PFSK-1 (cell line): Measurements from ENCODE around the gene DDOST. TPM values are rescaled to one million over a fixed set of nuclear protein-coding genes. Genes with fewer than 3 reads are reported as not detected.

Experiments
- FOXP2 ChIP-seq: optimal IDR thresholded peaks from 2 replicates; pipeline ENCODE3; 2011; ENCODE audit warnings: borderline replicate concordance, control low read depth, inconsistent platforms; ENCODE audit not compliant: insufficient read depth; ENCODE audit errors: extremely low read length, extremely low read depth
- POLR2AphosphoS5 ChIP-seq: IDR thresholded peaks from 2 replicates; pipeline ENCODE4 v1.6.1; 2012; ENCODE audit warnings: low read depth, mild to moderate bottlenecking, control low read depth, low read length, moderate library complexity
- SIN3A ChIP-seq: IDR thresholded peaks from 2 replicates; pipeline ENCODE4 v1.6.1; 2012; ENCODE audit warnings: mild to moderate bottlenecking, low read length, moderate library complexity, borderline replicate concordance; ENCODE audit not compliant: insufficient read depth
- TAF1 ChIP-seq: IDR thresholded peaks from 2 replicates; pipeline ENCODE4 v1.6.1; 2012; ENCODE audit warnings: low read length, control low read depth, borderline replicate concordance; ENCODE audit not compliant: insufficient read depth
- polyA plus RNA-seq: library from polyadenylated mRNA; unstranded; fragments of >200 nt; gene quantifications from one replicate; pipeline ENCODE4 v1.2.1, GENCODE V29; 2012; ENCODE audit warnings: low read depth, missing spikeins; ENCODE audit not compliant: insufficient read length
- TF ChIP-seq, protein P1 (sequence below), 2 experiments: IDR thresholded peaks; 2 replicates each; pipeline versions ENCODE4 v1.6.1 to v1.8.0; 2011 to 2012; ENCODE audit warnings: low read depth in 2 of 2, low read length in 2 of 2, control low read depth in 1 of 2, inconsistent platforms in 1 of 2, mild to moderate bottlenecking in 1 of 2, moderate library complexity in 1 of 2; ENCODE audit not compliant: insufficient read depth in 1 of 2

The DDOST gene
- polyA plus RNA-seq: 228 TPM

DNA sequence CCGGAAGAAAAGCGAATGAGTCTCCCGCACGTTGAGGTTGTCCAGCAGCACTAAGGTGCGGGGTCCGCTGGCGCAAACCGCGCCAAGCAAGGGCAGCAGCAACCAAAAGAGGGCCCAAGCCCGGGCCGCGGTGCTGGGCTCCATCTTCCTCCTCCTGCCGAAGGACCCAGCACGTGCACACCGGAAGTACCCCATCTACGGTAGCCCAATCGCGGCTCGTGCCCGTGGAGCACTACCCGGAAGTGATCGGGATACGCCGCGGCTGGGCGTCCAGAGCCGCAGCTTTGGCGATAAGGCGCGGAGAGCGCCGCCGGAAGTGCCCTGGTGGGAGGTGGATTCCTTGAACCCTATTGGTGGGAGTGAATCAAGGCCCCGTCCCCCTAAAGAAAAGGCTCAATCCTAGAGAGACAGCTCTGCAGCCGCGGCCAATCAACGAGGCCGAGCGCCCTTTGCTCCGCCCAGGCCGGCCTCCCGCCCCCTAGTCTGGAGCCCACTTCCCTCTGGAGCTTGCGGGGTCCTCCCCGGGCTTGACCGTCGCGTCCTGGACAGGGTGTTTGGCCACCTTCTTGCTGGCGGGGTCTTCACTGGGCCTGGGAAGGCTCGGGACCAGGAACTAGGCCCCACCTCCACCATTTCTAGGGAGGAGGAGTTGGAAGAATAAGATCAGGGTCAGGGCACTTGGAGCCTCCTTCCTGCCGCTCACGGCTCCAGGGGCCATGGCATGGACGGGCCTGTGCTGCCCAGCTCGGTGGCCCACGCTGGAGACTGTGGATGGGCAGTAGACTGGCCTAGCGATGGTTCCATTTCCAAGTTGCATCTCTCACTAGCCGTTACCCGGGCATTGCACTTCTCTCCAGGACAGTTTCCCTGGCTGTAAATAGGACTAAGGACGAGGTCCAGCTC, at the start of gene DDOST:
Gene DDOST (minus strand): TSS at position 163 of the 903 bp plus-strand sequence. CDS start 19 bp downstream, at position 144.
- TF ChIP-seq FOXP2 (peak; percentile 36), TAF1 (peak; percentile 64; the same call in 1 of the 2 replicates), SIN3A (0 out of 2 replicates have a peak, but pooled peaks have one; percentile 53), POLR2AphosphoS5 (peak; percentile 89)
- TF ChIP-seq, protein P1, sequence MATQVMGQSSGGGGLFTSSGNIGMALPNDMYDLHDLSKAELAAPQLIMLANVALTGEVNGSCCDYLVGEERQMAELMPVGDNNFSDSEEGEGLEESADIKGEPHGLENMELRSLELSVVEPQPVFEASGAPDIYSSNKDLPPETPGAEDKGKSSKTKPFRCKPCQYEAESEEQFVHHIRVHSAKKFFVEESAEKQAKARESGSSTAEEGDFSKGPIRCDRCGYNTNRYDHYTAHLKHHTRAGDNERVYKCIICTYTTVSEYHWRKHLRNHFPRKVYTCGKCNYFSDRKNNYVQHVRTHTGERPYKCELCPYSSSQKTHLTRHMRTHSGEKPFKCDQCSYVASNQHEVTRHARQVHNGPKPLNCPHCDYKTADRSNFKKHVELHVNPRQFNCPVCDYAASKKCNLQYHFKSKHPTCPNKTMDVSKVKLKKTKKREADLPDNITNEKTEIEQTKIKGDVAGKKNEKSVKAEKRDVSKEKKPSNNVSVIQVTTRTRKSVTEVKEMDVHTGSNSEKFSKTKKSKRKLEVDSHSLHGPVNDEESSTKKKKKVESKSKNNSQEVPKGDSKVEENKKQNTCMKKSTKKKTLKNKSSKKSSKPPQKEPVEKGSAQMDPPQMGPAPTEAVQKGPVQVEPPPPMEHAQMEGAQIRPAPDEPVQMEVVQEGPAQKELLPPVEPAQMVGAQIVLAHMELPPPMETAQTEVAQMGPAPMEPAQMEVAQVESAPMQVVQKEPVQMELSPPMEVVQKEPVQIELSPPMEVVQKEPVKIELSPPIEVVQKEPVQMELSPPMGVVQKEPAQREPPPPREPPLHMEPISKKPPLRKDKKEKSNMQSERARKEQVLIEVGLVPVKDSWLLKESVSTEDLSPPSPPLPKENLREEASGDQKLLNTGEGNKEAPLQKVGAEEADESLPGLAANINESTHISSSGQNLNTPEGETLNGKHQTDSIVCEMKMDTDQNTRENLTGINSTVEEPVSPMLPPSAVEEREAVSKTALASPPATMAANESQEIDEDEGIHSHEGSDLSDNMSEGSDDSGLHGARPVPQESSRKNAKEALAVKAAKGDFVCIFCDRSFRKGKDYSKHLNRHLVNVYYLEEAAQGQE (IDR thresholded peaks at IDR 0.05; ENCODE audit: insufficient read depth in 1 of 2, low read depth in 2 of 2, low read length in 2 of 2): no peak

DNA sequence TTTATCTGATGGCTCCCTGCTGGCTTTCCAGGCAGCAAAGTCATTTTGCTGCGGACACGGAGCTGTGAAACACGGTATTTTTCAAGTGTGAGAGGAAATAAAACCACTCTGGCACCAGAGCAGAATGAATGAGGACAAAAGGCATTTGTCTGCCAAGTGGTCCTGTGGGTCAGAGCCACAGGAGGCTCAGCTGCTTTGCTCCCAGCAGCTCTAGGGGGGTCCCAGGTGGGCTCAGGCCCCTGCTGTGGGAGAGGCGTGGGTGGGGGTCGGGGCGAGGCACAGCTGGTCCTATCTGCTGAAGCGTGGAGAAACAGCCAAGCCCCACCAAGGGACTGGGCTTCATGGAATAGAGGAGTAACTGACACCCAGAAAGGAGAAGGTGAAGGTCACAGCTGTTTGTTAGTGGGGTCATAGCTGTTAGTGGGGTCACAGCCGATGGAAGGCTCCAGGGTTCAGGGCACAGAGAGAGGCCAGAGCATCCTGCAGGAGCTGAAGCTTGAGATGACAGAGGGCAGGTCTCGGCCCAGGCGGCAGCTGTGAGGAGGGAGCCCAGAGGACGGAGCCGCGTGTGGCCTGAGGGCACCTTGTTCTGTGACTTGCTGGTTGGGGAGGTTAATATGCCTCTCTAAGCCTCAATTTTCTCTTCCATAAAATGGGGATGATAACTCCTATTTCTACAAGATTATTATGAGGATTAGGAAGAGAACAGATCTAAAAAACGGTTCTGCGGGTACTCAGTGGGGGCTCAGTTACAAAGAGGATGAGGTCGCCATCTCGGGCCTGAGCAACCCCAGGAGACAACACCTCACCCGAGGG, 49.5 kb upstream of the DDOST start:
- TF ChIP-seq POLR2AphosphoS5 (no peak), SIN3A (no peak), TAF1 (no peak), FOXP2 (no peak)
- TF ChIP-seq, protein P1 (IDR thresholded peaks at IDR 0.05; ENCODE audit: insufficient read depth in 1 of 2, low read depth in 2 of 2, low read length in 2 of 2): no peak

DNA sequence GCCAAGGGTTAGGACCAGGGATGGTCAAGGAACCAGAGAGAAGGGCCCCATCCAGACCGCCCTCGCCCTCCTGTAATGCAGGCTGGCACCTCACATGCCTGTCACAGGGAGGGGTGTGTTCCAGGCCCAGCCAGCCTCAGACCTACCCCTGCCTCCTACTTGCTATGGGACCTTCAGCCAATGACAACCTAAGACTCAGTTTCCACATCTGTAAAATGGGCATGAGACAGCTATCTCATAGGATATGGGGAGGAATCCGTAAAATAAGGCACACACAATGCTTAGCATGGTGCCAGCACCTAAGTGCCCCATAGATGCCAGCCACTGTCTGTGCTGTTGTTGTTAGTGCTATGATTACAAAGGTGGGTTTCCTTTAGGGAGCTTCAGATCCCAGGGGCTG, 48.7 kb upstream of the DDOST start:
- TF ChIP-seq POLR2AphosphoS5 (no peak), TAF1 (no peak), FOXP2 (no peak), SIN3A (no peak)
- TF ChIP-seq, protein P1 (IDR thresholded peaks at IDR 0.05; ENCODE audit: insufficient read depth in 1 of 2, low read depth in 2 of 2, low read length in 2 of 2): no peak

DNA sequence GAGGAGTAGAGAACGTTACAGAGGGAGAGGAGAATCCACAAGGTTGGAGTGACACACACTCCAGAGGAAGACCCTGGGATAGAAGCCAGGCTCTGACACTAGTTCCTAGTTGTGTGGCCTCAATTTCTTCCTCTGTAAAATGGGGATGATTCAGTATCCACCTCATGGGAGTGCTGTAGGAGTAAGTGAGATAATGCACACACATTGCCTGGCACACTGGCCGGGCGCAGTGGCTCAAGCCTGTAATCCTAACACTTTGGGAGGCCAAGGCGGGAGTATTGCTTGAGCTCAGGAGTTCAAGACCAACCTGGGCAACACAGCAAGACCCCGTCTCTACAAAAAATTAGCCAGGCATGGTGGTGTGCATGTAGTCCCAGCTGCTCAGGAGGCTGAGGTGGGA, 47.7 kb upstream of the DDOST start:
- TF ChIP-seq TAF1 (no peak), POLR2AphosphoS5 (no peak), SIN3A (no peak), FOXP2 (no peak)
- TF ChIP-seq, protein P1 (IDR thresholded peaks at IDR 0.05; ENCODE audit: insufficient read depth in 1 of 2, low read depth in 2 of 2, low read length in 2 of 2): no peak
